HG02763 (cell line): ENCODE data around the gene BAIAP2.

Experiments used
- ATAC-seq: cut with Tn5 transposase; IDR thresholded peaks from one replicate; pipeline ENCODE4 v1.9.1; 2021; ENCODE audit warnings: mild to moderate bottlenecking, moderate library complexity; ENCODE audit not compliant: unreplicated experiment

Gene BAIAP2

DNA sequence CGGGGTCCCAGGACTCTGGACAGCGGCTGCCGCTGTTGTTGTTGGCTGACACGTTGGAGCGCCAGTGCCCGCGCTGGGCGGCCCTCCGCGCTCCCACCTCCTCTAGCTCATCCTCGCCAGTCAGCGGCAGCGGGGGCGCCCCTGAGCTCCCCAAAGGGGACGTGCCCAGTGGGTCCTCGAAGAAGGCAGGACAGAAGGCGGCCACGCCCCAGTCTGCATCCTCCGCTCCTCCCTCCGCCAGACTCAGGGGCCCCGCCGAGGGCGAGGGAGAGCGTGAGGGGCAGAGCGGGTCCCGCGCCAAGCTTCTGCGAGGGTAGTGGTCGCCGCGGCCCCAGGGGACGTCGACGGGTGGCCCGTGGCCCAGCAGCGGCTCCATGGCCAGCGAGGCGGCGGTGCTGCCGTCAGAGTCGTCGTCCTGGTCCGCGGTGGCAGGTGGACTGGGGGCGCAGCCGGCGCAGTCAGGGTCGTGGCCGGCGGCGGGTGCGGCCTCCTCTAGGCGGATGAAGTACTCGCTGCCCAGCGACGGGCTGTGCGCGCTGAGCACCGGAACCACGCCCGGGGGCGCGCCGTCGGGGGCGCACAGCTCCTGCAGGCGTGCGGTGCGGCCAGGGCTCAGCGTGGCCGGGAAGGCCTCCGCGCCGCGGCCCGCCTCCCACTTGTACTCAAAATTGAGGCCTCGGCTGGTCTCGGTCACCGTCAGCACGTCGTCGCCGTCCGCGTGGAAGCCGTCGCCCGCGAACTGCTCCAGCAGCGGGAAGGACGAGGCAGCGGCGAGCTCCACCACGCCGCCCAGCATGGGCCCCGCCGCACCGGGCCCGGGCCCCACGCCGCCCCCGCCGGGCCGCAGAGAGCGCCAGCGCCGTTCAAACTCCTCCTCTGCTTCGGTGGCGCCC, 87.1 kb downstream of the BAIAP2 start:
- ATAC-seq, result no peak

DNA sequence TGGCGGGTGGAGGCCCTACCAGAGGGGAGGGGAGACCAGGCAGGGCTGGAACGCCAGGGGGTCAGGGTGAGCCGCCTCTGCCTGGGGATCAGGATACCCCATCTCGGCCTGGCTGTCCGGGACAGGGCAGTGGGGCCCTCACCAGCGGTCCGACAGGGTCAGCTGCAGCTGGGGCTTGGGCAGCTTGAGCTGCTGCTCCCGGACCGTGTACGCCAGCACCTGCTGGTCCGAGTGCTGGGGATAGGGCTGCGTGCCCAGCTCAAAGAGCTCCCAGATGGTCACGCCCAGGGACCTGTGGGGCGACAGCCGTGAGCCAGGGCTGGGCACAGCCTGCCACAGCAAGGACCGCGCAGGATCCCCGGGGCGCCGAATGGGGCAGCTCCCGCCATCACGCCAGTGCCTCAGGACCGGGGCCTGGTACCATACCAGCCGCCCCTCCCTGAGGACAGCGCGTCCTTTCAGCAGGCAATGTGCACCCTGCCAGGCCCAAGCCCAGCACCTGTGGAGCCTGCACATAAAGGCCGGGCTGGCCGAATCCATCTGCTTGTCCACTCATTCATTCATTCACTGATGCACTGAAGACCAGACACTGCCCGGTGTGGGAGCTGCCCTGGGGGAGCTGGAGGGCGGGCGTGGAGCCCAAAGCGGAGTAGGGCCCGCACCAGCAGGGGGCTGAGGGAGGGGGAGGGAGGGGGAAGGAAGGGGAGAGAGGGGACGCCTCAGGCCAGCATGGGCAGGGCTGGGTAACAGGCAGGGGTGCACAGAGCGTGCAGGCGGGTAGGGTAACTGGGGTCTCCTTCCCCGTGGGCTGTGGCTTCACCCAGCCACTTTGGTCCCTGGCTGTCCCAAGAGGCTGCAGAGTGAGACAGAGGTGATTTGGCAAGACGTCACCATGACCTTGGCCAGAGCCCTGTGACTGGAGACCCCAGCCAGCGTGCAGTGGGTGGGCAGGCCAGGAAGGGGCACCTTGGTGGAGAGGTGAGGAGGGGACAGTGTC, 88.4 kb downstream of the BAIAP2 start:
- ATAC-seq, result no peak

DNA sequence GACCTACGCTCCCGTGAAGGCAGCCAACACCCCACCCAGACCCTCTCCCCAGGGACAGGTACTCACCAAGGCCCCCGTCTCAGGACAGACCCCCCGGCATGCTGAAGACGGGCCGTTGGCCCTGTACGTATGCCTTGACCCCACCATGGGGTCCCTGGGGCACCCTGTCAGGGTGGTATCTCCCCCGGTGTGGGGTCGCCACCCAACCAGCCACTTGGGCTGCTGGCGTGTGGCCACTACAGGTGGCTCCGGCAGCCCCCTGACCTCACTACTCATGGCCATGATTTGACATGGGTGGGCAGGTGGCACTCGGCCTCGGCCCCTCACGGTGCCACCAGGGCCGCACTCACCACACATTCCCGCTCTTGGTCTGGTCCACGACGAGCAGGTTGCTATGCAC, 89.4 kb downstream of the BAIAP2 start:
- no peak for ATAC-seq

DNA sequence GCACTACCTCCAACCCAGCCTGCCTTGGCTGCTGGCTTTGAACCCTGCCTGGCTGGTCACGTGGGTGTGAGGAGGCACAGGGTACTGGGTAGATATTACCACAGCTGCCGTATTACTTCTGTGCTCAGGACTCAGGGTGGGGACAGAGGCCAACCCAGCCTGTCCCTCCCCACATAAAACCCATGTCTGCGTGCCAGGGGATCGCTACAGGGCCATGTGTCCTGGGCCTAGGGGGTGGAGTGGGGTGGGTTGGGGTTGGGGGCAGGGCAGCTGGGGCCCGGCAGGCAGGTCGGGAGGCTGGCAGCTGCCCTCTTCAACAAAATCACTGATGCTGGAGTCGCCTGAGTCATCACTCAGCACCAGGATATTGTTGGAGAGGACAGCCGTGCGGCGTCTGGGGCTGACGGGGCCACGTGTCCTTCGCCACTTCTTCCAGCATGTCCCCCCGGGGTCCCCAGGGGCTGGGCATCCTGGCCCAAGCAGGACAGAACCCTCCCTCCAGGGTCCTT, 90.7 kb downstream of the BAIAP2 start:
- no peak for ATAC-seq

DNA sequence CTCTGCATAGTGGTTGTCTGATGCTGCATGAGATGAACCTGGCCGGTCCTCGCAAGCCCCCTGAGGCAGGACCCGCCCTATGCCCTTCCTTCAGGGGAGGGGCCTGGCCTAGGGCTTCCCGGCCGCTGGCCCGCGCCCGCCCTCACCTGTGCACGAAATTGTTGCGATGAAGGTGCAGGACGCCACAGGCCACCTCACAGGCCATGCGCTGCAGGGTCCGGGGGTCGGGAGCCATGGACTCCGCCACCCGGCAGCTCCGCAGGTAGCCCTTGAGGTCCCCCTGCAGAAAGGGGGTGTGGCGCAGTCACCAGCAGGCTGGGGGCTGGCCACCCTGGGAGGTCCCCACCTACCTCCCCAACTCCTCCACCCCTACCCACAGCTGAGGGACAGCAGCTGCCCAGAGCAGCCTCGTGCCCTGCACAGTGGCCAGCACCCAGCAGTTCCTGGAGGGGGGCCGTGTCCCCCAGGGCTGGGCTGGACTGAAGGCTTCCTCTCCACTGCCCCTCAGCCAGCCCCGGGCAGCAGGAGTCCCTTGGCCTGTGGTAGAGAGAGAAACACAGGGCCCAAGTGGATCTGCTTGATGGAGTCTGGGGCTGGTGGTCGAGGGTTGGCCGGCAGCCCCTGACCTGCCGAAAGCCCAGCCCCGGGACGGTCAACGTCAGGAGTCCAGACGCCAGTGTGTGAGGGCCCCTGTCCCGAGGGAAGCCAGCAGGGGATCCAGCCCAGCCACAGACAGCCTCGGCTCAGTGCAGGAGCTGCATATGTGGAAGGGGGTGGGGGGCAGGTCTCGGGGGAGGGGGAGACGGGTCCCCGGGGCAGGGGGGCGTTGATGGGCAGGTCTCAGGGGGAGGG, 91.6 kb downstream of the BAIAP2 start:
- ATAC-seq, result no peak

DNA sequence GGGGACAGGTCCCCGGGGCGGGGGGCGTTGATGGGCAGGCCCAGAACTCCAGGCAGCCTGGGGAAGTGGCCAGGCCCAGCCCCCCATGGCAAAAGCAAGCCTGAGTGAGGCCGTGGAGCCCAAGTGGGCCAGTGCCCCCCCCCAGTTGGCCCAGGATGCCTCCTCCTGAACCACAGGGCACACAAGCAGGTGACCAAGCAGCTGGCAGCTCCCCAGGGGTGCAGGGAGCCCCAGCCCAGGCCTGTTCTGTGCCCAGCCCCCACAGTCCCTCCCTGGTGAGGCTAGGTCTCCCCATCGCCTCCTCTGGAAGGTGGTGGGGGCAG, 92.1 kb downstream of the BAIAP2 start:
- no peak for ATAC-seq

DNA sequence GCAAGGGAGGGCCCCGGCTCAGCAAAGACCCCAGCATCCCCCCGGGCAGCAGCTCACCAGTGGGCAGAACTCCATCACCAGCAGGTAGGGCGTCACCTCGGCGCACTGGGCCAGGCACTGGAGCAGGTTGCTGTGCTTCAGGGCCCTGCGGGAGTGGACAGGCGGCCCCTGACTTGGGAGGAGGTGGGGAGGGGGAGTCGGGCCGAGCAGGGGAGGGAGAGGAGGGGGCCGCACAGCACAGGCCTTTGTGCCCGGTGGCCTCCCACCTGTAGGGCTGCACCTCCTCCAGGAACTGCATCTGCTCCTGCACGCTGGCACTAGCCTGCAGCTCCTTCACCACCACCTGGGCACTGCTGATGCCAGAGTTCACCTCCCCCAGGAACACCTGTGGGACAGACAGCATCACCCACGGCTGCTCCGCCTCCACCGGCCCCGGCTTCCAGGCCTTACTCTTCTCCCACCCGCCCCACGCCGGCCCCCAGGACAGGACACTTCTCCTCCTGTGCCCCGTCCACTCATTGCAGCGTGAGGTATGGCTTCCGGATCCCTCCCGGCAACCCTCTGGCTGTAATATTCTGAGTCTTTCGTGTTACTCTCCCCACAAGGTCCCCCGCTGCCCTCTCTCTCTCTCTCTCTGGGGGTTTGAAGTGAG, 92.7 kb downstream of the BAIAP2 start:
- no peak for ATAC-seq

DNA sequence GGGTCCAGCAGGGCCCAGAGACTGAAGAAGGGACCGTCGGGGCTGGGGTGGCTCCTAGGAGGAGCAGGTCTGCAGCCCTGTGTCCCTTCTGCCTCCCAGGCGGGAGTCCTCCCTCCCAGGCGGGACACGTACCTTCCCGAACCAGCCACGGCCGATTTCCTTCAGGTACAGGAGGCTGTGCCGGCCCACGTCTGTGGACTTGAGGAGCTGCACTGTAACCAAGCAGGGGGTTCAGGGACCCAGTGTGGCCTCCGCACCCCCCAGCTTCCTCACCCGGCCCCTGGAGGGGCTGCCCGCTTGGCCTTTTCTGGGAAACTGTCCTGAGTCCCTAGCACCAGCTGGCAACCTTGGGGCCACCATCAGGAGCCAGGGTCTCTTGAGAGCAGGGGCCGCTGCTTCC, 93.4 kb downstream of the BAIAP2 start:
- no peak for ATAC-seq

DNA sequence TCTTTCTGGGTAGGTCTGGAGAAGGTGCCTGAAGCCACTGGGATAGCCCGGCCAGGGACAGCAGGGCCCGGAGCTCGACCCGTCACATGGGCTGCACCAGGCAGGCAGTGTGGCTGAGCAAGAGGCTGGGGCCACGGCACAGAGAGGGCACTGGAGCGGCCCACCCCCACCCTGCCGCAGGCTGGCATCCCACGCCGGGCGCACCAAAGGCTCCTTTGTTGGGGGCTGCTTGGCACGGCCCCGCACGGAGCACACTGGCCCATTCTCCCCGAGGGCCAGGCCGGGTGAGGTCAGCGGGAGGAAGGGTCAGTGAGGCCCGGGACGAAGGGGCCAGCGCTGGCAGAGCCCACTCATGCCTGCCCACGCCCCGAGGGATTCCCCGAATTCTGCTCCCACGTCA, 93.8 kb downstream of the BAIAP2 start:
- ATAC-seq, result no peak

DNA sequence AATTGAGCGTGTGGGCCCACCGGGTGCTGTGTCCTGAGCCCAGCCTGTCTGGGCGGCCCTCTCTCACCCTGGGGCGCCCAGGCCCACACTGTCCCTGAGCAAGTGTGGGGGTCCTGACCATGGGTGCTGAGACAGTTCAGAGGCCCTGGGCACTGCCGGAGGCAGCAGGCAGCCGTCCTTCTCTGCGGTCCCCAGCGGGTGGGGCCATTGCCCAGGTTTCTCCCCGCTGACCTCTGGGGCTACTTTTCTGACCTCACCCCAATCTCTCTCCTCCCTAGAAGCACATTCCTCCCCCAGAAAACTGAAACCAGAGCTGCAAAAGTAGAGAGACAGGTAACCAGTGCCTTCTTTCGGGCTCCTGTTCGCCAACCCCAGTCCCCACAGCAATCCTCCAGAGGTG, 94.3 kb downstream of the BAIAP2 start:
- ATAC-seq, result no peak

DNA sequence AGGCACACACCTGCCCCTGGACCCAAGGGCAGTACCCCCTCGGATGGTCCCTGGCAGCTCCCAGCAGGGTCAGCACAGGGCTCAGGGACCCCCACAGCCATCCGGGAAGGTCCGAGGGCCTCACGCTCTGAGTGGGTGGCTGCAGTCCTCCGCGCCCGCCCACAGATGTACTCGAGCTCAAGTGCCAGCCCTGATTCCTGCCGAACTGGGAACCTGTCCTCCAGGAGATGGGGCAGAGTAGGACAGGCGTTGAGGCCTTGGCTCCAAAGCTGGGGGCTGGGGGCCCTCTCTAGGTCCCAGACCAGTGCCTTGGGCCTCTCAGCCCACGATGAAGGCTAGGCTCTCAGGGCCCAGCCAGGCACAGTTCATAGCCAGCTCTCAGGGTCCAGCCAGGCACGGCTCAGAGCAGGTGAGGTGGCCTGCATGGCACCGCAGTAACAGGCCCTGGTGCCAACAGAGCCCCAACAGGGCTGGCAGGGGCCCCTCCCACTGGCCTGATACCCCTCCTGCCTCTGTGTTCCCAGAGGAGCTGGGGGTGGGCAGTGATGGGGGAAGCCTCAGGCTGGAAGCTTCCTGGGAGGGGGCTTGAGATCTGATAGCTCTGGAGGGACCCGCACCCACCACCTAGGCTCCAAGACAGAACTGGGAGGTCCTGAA, 94.9 kb downstream of the BAIAP2 start:
- no peak for ATAC-seq

DNA sequence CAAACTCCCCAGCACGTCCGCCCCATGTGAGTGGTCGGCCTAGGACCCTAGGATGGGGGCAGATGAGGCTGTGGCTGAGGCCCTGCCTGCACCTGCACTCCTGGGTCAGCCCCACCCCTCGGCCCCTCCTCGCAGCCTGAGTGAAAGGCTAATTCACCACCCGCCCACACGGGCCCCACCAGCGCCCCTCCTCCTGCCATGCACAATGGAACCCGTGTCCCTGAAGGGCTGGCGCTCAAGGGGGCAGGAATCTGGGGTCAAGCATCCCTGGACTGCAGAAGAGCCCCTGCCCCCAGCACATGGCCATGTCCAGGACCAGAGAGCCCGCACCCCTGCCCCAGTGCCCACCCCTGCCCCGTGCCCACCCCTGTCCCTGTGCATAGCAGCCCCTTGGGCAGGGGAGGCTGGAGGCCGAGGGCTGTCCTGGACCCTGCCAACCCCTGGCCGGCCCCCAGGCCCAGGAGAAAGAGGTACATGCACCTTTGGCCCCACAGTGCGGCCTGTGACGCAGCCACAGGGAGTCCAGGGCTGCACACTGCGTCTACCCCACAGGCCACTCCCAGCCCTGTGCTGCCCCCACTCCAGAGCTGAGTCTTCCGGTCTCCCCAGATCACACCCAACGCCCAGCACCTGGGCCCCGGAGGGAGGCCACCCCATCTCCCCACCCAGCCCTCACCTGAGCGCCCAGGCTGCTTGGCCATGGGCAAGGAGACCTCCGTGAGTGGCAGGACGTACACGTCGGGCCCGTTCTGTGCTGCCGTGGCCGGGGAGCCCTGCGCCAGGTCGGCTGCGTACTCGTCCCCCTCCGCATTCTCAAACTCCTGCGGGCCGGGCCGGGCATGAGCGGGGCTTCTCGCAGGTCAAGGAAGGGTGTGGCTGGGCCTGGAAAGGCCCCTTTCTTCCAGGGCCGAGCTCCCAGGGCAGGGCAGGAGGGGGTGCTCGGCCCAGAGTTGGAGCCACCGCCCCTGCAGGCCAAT, 95.7 kb downstream of the BAIAP2 start:
- no peak for ATAC-seq

DNA sequence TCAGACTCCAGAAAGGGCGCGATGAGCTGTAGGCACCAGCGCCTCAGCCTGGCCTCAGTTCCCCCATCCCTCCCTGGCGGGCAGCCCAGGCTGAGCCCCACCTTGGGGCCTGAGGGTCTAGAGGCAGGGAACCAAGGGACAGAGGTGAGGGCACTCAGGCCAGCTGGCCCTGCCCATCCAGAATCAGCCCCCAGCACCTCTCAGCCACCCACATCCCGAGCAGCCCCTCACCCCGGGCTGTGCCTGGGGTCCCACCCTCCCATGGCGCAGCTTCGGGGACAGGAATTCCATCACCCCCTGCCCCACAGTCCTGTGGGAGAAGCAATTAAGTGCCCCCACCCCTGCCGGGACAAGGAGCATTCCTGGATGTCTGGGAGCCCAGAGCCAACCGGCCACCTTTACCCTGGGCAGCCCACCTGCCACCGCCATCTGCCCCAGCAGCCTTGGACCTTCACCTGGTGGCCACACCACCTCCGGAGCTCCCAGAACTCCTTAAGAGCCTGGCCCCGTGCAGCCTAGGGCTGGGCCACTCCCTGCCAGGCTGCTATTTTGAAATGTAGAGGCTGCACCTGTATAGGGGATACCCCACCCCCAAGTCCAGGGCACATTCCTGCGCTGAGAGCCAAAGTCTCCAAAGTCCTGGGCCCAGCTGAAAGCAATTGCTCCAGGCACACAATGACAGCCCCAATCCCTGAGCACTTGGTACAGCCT, 96.7 kb downstream of the BAIAP2 start:
- ATAC-seq, result no peak

DNA sequence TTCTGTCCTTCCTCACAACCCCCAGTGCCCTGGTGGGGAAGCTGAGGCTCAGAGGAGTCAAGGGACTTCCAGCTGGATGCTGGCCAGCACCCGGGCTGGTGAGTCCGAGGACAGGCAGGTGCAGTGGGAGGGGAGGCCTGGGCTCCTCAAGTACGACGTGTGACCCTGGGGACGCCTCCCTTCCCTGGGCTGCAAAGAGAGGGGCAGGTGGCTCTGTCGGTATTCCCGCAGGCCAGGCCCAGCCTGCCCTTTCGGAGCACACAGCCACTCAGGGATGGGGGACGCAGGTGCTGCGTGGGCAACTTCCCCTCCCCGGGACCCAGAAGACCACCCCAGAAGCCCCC, 97.2 kb downstream of the BAIAP2 start:
- no peak for ATAC-seq

DNA sequence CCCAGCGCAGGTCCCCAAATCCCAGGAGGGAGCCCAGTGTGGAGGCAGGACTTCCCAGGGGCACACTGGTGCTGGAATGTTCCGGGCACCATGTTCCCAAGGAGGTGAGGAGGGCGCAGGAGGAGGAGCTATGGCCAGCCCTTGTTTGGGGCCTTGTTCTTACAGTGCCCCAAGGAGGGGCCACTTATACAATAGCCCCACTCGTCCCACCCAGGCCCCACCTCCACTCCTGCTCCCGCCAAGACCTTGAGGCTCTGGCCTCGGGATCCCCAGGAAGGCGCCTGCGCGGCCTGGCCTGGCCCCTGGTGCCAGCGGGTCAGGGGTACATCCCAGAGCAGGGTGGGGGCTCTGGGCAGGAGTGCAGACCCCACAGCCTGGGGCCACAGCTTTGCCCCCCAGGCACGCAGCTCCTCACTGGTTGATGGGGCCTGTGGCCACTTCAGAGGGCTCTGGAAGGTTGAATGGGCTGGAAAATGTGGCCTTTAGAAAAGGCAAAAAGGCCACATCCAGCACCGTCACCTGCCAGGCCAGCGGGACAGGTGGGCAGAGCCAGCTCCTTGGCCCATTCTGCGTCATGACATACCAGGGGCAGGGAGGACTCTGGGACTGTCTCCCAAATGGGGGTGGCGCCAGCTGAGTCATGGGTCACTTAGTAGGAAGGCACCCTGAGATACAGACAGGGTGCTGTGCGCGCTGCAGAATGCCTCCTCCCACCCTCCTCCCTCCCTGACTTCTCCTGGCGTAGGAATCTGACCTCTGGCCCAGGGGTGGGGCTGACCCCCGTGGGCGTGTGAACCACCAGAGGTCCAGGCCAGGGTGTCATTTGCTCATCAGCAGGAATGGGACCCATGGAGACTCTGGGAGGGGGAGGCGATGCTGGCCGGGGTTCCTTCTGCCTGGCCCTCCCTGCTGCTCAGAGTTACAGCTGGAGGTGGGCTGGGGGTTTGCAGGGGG, 98.1 kb downstream of the BAIAP2 start:
- ATAC-seq, result no peak

DNA sequence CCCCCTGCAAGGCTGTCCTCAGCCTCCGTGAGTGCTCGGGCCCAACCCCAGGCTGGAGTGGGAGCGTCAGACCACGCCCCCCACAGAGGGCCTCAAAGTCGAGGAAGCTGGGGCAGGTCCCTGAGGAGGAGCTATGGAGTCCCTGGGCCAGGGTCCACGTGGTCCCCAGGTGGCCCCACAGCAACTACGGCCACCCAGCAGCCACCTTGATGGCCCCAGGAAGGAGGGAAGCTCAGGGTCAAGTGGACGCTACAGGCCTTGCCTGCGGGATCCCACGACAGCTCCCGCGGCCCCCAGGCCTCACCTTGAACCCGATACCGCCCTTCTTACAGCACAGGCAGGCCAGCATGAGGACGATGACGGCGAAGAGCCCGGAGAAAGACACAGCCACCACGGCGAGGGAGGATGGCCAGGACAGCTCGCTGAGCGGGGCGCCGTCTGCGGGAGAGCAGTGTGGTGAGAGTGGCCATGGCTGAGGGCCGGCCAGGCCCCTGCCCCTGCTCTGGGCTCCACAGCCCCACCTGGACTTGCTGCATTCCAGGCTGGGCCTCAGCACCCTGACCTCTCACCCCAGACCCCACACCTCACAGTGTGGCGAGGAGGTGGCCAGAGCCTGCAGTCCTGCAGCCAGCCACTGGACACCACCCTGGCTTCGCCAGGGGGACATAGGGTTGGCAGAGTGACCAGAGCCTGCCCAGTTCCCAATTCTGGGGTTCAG, 99.3 kb downstream of the BAIAP2 start:
- no peak for ATAC-seq
